Measurements from ENCODE around the gene ABHD12. TPM values are rescaled to one million over a fixed set of nuclear protein-coding genes. Genes with fewer than 3 reads are reported as not detected.

The ABHD12 gene
- total RNA-seq (10 to 100 TPM; 13.4 to 17.0 TPM), total RNA-seq (5.9 to 42.2 (median 26.4) reads per million in 172 experiments)
- polyA plus RNA-seq (2013, experiment 1 of 2) = 17.9 TPM
- 17.0 TPM for polyA plus RNA-seq (2013, experiment 2 of 2)

GRCh38 chr20:25390538-25391528, at the start of gene ABHD12:
ABHD12 (minus strand) TSS chr20:25390835; CDS start chr20:25390703, 132 bp downstream.
- CTCF ChIA-PET = interaction anchor here (1.1 kb wide), 1 partner anchor 8 kb away, joined by 5 read pairs; no protein-coding TSS in a partner anchor
- Mint-ChIP-seq H3K27ac (peak within 1 kb of the TSS; percentile 84), H3K4me1 (ENCODE audit: low read depth) (peaks cover 23% of the 10 kb centered on the region)

GRCh38 chr20:25439328-25439727, 48.7 kb upstream of the ABHD12 start:
- Histone ChIP-seq H3K9me3 (ENCODE audit: control insufficient read depth in 1 of 2, insufficient read depth in 1 of 2, low read length in 2 of 2) (no peaks in the 10 kb centered on the region), H3K27me3 (ENCODE audit: control insufficient read depth in 1 of 2, insufficient read depth in 2 of 2, low read length in 2 of 2) (no peaks in the 10 kb centered on the region), H3K27ac (ENCODE audit: low read depth in 1 of 2, low read length in 2 of 2) (no peak overlapping the region), H3K36me3 (ENCODE audit: insufficient read depth, low read length) (no peaks in the 10 kb centered on the region), H3K4me3 (ENCODE audit: low read length) (no peak overlapping the region), H3K4me1 (ENCODE audit: insufficient read depth, low read length) (no peaks in the 10 kb centered on the region)
- DNase-seq (no peak), ATAC-seq (ENCODE audit: poor library complexity) (no peak)
- H3K9me3 Mint-ChIP-seq = no peaks in the 10 kb centered on the region
- H3K27me3 Mint-ChIP-seq = no peaks in the 10 kb centered on the region
- ChIA-PET CTCF (no interaction called here), POLR2A (no interaction called here)
- intact Hi-C loops (cut with DNase I, micrococcal nuclease) = no loop called here
- no peaks in the 10 kb centered on the region for H3K4me1 Mint-ChIP-seq (ENCODE audit: low read depth)
- no peaks in the 10 kb centered on the region for H3K36me3 Mint-ChIP-seq (ENCODE audit: low read depth)
- TF ChIP-seq CTCF (IDR thresholded peaks at IDR 0.05) = no peak
- no peak overlapping the region for H3K27ac Mint-ChIP-seq
- H3K4me3 Mint-ChIP-seq = no peak overlapping the region

More at GRCh38 chr20:25390538-25391528, at the start of gene ABHD12:
- Histone ChIP-seq H3K4me1 (ENCODE audit: insufficient read depth, low read length) (peaks cover 10% of the 10 kb centered on the region), H3K9me3 (ENCODE audit: control insufficient read depth in 1 of 2, insufficient read depth in 1 of 2, low read length in 2 of 2) (no peaks in the 10 kb centered on the region), H3K4me3 (ENCODE audit: low read length) (peak within 1 kb of the TSS; percentile 75), H3K27ac (ENCODE audit: low read depth in 1 of 2, low read length in 2 of 2) (peak within 1 kb of the TSS in 1 of 2 donors; percentile 42), H3K36me3 (ENCODE audit: insufficient read depth, low read length) (no peaks in the 10 kb centered on the region), H3K27me3 (ENCODE audit: control insufficient read depth in 1 of 2, insufficient read depth in 2 of 2, low read length in 2 of 2) (no peaks in the 10 kb centered on the region)
- peak; percentile 89 for ATAC-seq (ENCODE audit: poor library complexity)
- POLR2A ChIA-PET = interaction anchor here (0.6 to 1.7 kb wide), 7 partner anchors 9 to 246 kb away, joined by 3 to 10 read pairs (median 5); partner anchors contain the start of genes ENTPD6, GINS1 and PYGB
- intact Hi-C loops (cut with DNase I, micrococcal nuclease) = loop anchor here in 1 of 2 experiments (2.0 to 5.0 kb wide), 4 partner anchors 144 to 334 kb away; partner anchors contain the start of gene ACSS1
- peak; percentile 86 to 97 (median 92) for DNase-seq
- peak within 1 kb of the TSS; percentile 92 for H3K4me3 Mint-ChIP-seq
- H3K27me3 Mint-ChIP-seq = no peaks in the 10 kb centered on the region
- H3K9me3 Mint-ChIP-seq = no peaks in the 10 kb centered on the region
- TF ChIP-seq CTCF (IDR thresholded peaks at IDR 0.05) = no peak
- H3K36me3 Mint-ChIP-seq (ENCODE audit: low read depth) = peaks cover 11% of the 10 kb centered on the region

- ATAC-seq (ENCODE audit: poor library complexity) (no peak), DNase-seq (no peak)
- ChIA-PET POLR2A (no interaction called here), CTCF (no interaction called here)
- Mint-ChIP-seq H3K27me3 (no peaks in the 10 kb centered on the region), H3K4me3 (no peak overlapping the region), H3K9me3 (no peaks in the 10 kb centered on the region), H3K4me1 (ENCODE audit: low read depth) (no peaks in the 10 kb centered on the region), H3K27ac (no peak overlapping the region), H3K36me3 (ENCODE audit: low read depth) (no peaks in the 10 kb centered on the region)
- Histone ChIP-seq H3K36me3 (ENCODE audit: insufficient read depth, low read length) (no peaks in the 10 kb centered on the region), H3K9me3 (ENCODE audit: control insufficient read depth in 1 of 2, insufficient read depth in 1 of 2, low read length in 2 of 2) (no peaks in the 10 kb centered on the region), H3K27ac (ENCODE audit: low read depth in 1 of 2, low read length in 2 of 2) (no peak overlapping the region), H3K27me3 (ENCODE audit: control insufficient read depth in 1 of 2, insufficient read depth in 2 of 2, low read length in 2 of 2) (no peaks in the 10 kb centered on the region), H3K4me3 (ENCODE audit: low read length) (no peak overlapping the region), H3K4me1 (ENCODE audit: insufficient read depth, low read length) (no peaks in the 10 kb centered on the region)
- no peak for TF ChIP-seq CTCF (IDR thresholded peaks at IDR 0.05)
- intact Hi-C loops (cut with DNase I, micrococcal nuclease) = no loop called here
Measured at GRCh38 chr20:25437153-25437581, 46.5 kb upstream of the ABHD12 start.
